HG03439 (cell line): Measurements from ENCODE around the gene NDUFA6.
"Not testable (repeated sequence)": the region's sequence is repeated elsewhere in the genome, so short reads cannot be mapped to it uniquely, and the experiment has no call there.

Source experiments
- ATAC-seq: cut with Tn5 transposase; IDR thresholded peaks from one replicate; pipeline ENCODE4 v1.9.1; 2021; ENCODE audit warnings: mild to moderate bottlenecking, moderate library complexity; ENCODE audit not compliant: unreplicated experiment

The NDUFA6 gene

GRCh38 chr22:42114721-42115120 is 24.1 kb upstream of the NDUFA6 start:
- ATAC-seq, result no peak

- not testable (repeated sequence) for ATAC-seq
These were observed 22.2 kb upstream of the NDUFA6 start for GRCh38 chr22:42112793-42113192.

GRCh38 chr22:42111798-42112197 is 21.2 kb upstream of the NDUFA6 start:
- no peak for ATAC-seq

GRCh38 chr22:42108848-42109247 is 18.3 kb upstream of the NDUFA6 start:
- no peak for ATAC-seq

- not testable (repeated sequence) for ATAC-seq
These were observed 13.8 kb upstream of the NDUFA6 start for GRCh38 chr22:42104332-42104860.

- no peak for ATAC-seq
These were observed 10.6 kb upstream of the NDUFA6 start for GRCh38 chr22:42101199-42101598.

GRCh38 chr22:42091455-42091782 is 847 bp upstream of the NDUFA6 start:
- no peak for ATAC-seq

- ATAC-seq, result no peak
These were observed 4.5 kb downstream of the NDUFA6 start for GRCh38 chr22:42086051-42086450.

- ATAC-seq, result no peak
These were observed 5.7 kb downstream of the NDUFA6 start for GRCh38 chr22:42084874-42085273.

- ATAC-seq, result no peak
These were observed 7.5 kb downstream of the NDUFA6 start for GRCh38 chr22:42083119-42083518.

- ATAC-seq, result no peak
These were observed 10.3 kb downstream of the NDUFA6 start for GRCh38 chr22:42080287-42080686.

- peak; percentile 82 for ATAC-seq
These were observed 11.0 kb downstream of the NDUFA6 start, which contains the start of gene SMDT1 for GRCh38 chr22:42079319-42080251. TSS of gene SMDT1 (plus strand) at chr22:42079700. CDS start at chr22:42079769, 69 bp downstream.

GRCh38 chr22:42078469-42079318 is 11.9 kb downstream of the NDUFA6 start:
- ATAC-seq, result peak; percentile 9

GRCh38 chr22:42077486-42078125 is 13.0 kb downstream of the NDUFA6 start:
- ATAC-seq, result no peak

- ATAC-seq, result no peak
These were observed 13.6 kb downstream of the NDUFA6 start for GRCh38 chr22:42076764-42077485.

- ATAC-seq, result no peak
These were observed 15.5 kb downstream of the NDUFA6 start for GRCh38 chr22:42074846-42075676.

- ATAC-seq, result no peak
These were observed 16.3 kb downstream of the NDUFA6 start, which contains the start of gene PHETA2 for GRCh38 chr22:42074132-42074811. TSS of gene PHETA2 (plus strand) at chr22:42074248. CDS start at chr22:42077294, 3,046 bp downstream.

- no peak for ATAC-seq
These were observed 16.9 kb downstream of the NDUFA6 start for GRCh38 chr22:42073621-42074041.
